Measurements from ENCODE around the gene WHAMM. TPM values are rescaled to one million over a fixed set of nuclear protein-coding genes. Genes with fewer than 3 reads are reported as not detected.

The WHAMM gene
- polyA plus RNA-seq, 1 donor (not counting 4 experiments of a cell fraction or from before 2014, with no cell fraction given) = 4.7 TPM

GRCh38 chr15:82875411-82876003, 66.1 kb downstream of the WHAMM start:
- H4K20me1 ChIP-seq (ENCODE audit: control insufficient read depth, extremely low read depth, insufficient read depth, low read length) = no peaks in the 10 kb centered on the region
- H3K4me2 ChIP-seq (ENCODE audit: control insufficient read depth, extremely low read depth, insufficient read depth, low read depth, low read length) = no peak overlapping the region
- H3K9me1 ChIP-seq (ENCODE audit: control insufficient read depth, extremely low read depth, insufficient read depth, low read length) = no peaks in the 10 kb centered on the region
- H3K9me3 ChIP-seq (ENCODE audit: control insufficient read depth, low read depth, low read length) = no peaks in the 10 kb centered on the region
- no peak overlapping the region for H3K27ac ChIP-seq (ENCODE audit: control insufficient read depth, insufficient read depth, low read length)
- peaks cover 3% of the 10 kb centered on the region for H3K4me1 ChIP-seq (ENCODE audit: control insufficient read depth, extremely low read depth, insufficient read depth, low read length)
- FAIRE-seq (no peak), DNase-seq (ENCODE audit: low read depth, low spot score) (peak; percentile 5)
- H3K36me3 ChIP-seq (ENCODE audit: control insufficient read depth in 2 of 2, extremely low read depth in 1 of 2, insufficient read depth in 2 of 2, low read length in 2 of 2) = no peaks in the 10 kb centered on the region
- dilution Hi-C loops (cut with MboI; ENCODE audit: extremely low pct_ligation_motif_present, low sequenced_read_pairs) = no loop called here
- TF ChIP-seq CTCF (optimal IDR thresholded peaks at IDR 0.05 in 1 of 3, IDR thresholded peaks at IDR 0.05 in 1 of 3, conservative IDR thresholded peaks at IDR 0.05 in 1 of 3; ENCODE audit: extremely low read depth in 1 of 3, insufficient read depth in 2 of 3, low read length in 3 of 3) (no peak), EZH2 (IDR thresholded peaks at IDR 0.05; ENCODE audit: low read length) (no peak)
- no peak overlapping the region for H3K4me3 ChIP-seq (ENCODE audit: control insufficient read depth in 2 of 3, extremely low read depth in 1 of 3, insufficient read depth in 2 of 3, low read depth in 1 of 3, low read length in 3 of 3)
- H2AFZ ChIP-seq (ENCODE audit: control insufficient read depth, low read length) = no peak overlapping the region
- H3K9ac ChIP-seq (ENCODE audit: control insufficient read depth, extremely low read depth, insufficient read depth, low read length) = no peak overlapping the region
- no peaks in the 10 kb centered on the region for H3K27me3 ChIP-seq (ENCODE audit: control insufficient read depth, extremely low read depth, insufficient read depth, low read length)
- H3K79me2 ChIP-seq (ENCODE audit: control insufficient read depth, insufficient read depth, low read length) = no peaks in the 10 kb centered on the region

- H3K36me3 ChIP-seq (ENCODE audit: control insufficient read depth in 2 of 2, extremely low read depth in 1 of 2, insufficient read depth in 2 of 2, low read length in 2 of 2) = no peaks in the 10 kb centered on the region
- H3K4me3 ChIP-seq (ENCODE audit: control insufficient read depth in 2 of 3, extremely low read depth in 1 of 3, insufficient read depth in 2 of 3, low read depth in 1 of 3, low read length in 3 of 3) = no peak overlapping the region
- no peak overlapping the region for H3K4me2 ChIP-seq (ENCODE audit: control insufficient read depth, extremely low read depth, insufficient read depth, low read depth, low read length)
- no peaks in the 10 kb centered on the region for H4K20me1 ChIP-seq (ENCODE audit: control insufficient read depth, extremely low read depth, insufficient read depth, low read length)
- FAIRE-seq (no peak), DNase-seq (ENCODE audit: low read depth, low spot score) (no peak)
- H2AFZ ChIP-seq (ENCODE audit: control insufficient read depth, low read length) = no peak overlapping the region
- dilution Hi-C loops (cut with MboI; ENCODE audit: extremely low pct_ligation_motif_present, low sequenced_read_pairs) = no loop called here
- TF ChIP-seq CTCF (optimal IDR thresholded peaks at IDR 0.05 in 1 of 3, IDR thresholded peaks at IDR 0.05 in 1 of 3, conservative IDR thresholded peaks at IDR 0.05 in 1 of 3; ENCODE audit: extremely low read depth in 1 of 3, insufficient read depth in 2 of 3, low read length in 3 of 3) (no peak), EZH2 (IDR thresholded peaks at IDR 0.05; ENCODE audit: low read length) (no peak)
- no peaks in the 10 kb centered on the region for H3K9me1 ChIP-seq (ENCODE audit: control insufficient read depth, extremely low read depth, insufficient read depth, low read length)
- no peak overlapping the region for H3K27ac ChIP-seq (ENCODE audit: control insufficient read depth, insufficient read depth, low read length)
- peaks cover 3% of the 10 kb centered on the region for H3K4me1 ChIP-seq (ENCODE audit: control insufficient read depth, extremely low read depth, insufficient read depth, low read length)
- no peaks in the 10 kb centered on the region for H3K27me3 ChIP-seq (ENCODE audit: control insufficient read depth, extremely low read depth, insufficient read depth, low read length)
- no peak overlapping the region for H3K9ac ChIP-seq (ENCODE audit: control insufficient read depth, extremely low read depth, insufficient read depth, low read length)
- H3K9me3 ChIP-seq (ENCODE audit: control insufficient read depth, low read depth, low read length) = no peaks in the 10 kb centered on the region
- H3K79me2 ChIP-seq (ENCODE audit: control insufficient read depth, insufficient read depth, low read length) = no peaks in the 10 kb centered on the region
These were observed 68.4 kb downstream of the WHAMM start for GRCh38 chr15:82877825-82878224.

All from keratinocyte (primary cell).